NCI-H2107 treated with DMSO at 0.1 percent for 48 hours (cell line): ENCODE measurements around the gene MAP4K4.

ENCODE experiments used
- DNase-seq: peaks from one replicate; lab custom pipeline; 2025; ENCODE audit not compliant: unreplicated experiment; lab: John Stamatoyannopoulos, UW

Gene MAP4K4

DNA sequence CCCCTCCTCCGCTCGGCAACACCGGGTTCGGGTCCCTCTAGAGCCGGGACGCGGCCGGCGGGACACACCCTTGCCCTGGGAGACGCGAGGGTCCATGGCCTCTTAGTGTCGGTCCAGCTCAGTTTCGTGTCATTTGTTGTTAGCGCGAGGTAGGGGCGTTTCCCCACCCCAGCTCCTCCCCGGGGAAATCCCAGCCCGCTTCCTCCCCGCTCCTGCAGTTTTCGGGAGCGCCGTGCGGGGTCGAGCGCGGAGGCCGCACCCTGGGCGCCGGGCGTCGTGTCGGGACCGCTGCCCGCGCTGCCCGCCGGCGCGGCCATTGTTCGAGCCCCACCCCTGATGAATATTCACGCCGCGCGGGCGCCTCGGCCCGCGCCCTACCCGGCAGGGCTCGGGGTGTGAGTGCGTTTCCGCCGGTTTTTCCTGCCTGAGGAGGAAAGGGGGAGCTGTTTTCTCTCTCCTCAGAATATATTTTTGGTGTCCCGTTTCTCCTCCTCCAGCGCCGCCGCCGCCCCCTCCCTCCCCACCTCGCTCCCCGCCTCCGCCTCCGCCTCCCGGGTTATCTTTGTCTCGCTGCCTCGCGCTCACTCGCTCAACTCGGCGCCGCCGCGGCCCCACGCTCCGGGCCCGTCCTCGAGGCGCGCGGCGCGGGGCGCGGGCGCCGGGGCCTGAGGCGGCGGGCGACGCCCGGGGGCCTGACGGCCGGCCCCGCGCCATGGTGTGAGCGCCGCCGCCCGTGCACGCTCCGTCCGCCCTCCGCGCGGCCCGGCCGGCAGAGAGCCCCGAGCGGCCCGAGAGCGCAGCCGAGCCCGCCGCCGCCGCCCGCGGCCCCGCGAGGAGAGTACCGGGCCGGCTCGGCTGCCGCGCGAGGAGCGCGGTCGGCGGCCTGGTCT lies at the start of gene MAP4K4:
Gene MAP4K4 (plus strand): TSS at position 584 of the 890 bp plus-strand sequence. CDS start 374 bp downstream, outside the sequence.
- peak; percentile 42 for DNase-seq

DNA sequence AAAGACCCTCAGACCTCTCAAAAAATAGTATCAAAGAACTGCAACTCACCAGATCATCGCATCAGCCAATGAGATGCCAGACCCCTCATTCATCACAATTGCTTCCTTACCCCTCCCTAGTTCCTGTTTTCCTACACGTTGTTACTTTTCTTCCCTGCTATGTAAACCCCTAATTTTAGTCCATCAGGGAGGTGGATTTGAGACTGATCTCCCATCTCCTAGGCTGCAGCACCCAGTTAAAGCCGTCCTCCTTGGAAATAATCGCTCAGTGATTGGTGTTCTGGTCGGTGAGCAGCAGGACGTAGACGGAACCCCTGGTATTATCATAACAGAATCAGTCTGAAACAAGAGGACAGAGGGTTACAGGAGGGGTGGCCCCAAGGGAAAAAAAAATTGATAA lies 44.0 kb upstream of the MAP4K4 start:
- no peak for DNase-seq

DNA sequence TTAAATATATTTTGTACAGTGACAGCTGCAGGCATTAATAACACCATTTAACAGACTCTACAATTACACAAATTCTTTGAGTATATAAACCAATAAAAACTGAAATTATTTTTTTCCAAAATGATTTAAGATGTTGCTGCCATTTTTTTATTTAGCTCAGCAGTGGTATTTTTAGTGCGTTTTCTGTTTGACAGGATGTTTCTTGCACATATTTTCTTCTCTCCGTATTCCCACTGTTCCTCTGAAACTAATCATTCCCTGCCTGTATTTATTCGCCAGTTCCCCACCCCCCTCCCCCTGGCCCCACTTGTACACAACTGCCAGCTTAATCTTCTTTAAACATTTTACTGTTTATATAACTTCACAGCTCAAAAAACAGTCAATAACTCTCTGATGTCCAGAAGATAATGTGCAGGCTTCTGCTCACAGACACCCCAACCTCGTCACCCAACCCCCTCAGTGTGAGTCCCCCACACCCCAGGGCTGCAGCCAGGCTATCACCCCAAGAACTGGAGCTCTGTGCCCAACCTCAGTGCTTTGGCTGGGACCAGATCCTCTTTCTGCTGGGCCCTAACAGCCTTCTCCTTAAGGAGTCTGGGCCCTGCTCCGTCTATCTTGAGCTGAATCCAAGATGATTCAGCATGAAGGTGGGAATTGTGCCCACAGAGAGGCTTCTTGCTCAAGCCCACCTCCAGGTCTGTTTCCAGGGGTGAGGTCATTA lies 41.6 kb upstream of the MAP4K4 start:
- DNase-seq: no peak

DNA sequence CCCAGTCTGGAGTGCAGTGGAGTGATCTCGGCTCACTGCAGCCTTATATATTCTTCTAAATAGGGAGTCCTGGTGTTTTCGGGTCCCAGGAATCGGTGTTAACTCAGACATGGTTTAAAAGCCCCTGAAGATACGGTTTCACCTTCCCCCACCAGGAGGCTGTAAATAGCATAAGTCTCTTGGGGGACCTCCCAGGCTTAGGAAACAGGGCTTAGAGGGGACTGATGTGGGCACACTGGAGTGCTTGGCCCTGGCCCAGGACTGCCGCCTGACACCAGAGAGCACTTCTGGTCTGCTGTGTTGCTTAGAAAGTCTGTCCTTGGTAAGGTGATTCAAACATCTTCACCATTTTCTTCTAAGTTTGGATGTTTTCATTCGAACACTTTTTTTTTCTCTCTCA lies 39.7 kb upstream of the MAP4K4 start:
- no peak for DNase-seq

DNA sequence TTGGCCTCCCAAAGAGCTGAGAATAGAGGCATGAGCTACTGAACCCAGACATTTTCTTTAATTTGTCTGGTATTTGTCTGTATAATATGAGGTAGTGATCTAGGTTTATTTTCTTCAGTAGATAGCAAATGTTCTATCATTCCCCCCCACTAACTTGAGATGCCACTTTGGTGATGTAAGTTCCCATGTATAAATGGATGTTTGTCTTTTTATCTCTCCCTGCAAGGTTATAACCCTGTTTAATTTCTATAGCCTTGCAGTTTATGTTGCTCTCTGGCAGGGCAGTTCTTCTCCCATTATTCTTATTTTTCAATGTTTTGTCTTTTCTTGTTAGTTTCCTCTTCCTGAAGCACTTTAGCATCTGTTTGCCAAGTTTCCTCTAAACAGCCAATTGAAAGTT lies 39.1 kb upstream of the MAP4K4 start:
- DNase-seq: no peak

DNA sequence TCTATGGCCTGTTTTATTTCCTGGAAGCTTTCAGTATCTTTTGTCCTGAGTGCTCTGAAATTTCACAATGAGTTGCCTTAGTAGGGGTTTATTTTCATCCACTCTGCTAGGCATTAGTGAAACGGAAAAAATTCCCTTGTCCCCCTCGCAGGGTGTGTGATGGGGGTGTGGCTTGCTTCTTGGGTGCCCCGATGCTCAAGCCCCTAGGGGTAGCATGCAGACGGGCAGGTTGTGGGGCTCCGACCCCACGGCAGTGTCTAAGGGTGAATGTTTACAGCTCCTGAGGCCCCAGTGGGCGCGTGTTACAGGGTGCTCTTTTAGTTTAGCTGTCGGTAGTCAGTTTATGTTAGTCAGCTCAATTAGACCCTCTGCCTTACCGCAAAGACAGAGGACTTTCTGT lies 32.2 kb upstream of the MAP4K4 start:
- no peak for DNase-seq

DNA sequence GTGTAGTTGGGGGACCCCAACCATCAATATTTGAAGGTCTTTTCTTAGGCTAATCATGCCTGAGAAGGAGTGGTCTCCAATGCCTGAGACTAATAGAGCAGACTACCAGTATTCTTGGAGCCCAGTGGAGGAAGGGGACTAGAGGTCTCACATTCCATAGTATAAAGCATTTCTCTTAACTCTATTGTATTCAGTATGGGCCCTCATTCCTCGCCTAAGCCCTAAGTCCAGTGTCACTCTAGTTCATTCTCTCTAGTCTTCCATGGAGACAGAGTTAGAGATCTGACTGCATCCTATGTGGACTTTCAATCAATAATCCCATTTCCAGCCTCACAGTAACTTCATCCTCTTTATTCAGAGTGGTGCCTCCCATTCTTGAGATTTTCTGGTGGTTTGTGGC lies 29.7 kb upstream of the MAP4K4 start:
- no peak for DNase-seq

DNA sequence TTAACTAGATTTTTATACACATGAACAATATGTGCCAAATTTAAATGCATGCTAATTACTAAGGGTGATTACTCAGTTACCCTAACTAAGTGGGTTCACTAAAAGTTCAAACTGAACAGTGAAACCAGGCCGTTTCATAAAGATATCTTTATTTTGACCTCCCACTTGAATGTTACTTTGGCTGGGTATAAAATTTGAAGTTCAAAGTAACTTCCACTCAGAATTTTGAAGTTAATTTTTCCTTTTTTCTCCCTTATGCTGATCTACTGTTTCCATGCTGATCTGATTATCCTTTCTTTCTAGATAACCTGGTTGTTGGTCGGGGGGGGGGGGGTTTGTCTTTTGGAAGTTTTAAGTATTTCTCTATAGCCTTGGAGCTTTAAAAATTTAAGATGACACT lies 25.5 kb upstream of the MAP4K4 start:
- DNase-seq: no peak

DNA sequence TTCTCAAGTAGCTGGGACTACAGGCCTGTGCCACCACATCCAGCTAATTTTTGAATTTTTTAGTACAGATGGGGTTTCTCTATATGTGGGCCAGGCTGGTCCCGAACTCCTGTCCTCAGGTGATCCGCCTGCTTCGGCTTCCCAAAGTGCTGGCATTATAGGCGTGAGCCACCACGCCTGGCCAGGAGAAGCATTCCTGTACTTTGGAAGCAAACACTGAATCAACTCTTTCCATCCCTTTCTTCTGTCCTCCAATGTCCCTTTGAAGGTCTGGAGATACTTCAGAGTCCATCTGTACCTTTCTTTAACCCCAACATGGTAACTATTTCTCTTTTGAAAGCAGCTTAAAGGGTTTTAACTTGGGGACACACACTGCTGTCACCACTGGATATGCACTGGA lies 23.6 kb upstream of the MAP4K4 start:
- no peak for DNase-seq

DNA sequence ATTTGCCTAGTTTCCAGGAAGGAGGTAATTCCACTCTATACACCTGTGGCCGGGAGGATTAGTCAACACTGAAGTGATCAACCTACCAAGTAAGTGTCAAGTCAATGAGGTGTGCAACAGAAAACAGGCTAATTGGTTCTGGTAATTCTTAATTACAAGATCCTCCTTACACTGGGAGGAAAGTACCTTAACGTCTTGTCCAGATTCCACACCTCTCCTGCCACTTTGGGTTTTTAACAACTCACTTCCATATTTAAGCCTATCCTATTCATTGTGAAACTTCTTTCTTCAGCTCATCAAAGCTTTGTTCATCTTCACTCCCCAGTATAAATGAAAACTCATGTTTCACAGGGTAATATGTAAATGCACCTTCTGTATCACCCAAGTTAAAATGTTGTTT lies 22.0 kb upstream of the MAP4K4 start:
- no peak for DNase-seq

DNA sequence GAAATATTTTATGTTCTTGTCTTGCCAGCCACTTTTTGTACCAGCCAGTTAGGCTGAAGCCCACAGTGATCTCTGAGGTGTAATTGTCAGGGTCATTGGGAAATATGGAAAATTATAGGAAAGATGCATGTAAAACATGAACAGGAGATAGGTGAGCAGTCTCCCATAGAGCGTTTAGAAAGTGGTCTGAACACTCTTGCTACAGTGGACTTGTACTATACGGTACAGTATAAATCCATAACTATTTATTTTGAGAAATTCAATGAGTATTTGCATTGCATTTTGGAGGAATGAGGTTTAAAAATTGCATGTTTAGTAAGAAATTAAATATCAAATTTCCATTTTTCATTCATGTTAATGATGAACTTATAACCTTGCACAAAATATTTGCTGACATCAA lies 20.8 kb upstream of the MAP4K4 start:
- DNase-seq: no peak

DNA sequence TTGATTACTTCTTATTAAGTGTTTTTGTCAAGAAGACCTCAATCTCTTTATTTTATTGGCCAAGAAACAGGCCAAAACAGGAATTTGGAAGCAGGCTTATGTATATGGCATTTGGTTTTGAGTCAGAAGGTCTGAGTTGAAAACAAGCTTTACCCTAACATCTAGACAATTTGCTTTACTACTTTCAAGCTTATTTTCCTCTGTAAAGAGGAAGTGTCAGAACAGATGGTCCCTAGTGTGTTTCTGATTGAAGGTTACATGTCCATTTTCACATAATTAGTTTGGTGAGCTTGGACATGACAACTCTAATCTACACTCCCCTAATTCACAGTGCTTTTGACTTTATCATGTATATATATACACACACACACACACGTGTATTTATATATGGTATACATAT lies 19.8 kb upstream of the MAP4K4 start:
- DNase-seq: no peak

DNA sequence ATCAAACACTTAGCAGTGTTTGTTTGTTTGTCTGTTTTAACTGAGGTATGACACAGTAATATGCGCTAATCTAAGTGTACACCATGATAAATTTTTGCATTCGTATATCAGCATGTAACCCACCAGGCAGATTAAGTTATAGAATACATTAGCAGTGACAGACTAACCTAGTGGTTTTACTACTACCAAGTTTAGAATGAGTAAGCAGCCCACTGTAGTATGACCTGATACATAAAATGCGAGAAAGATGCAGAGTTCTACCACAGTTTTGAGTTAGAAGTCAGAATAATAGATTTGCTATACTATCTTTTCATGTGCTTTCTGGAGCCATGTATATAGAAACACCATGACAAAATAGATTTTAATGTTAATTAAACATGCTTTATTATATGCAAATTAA lies 19.1 kb upstream of the MAP4K4 start:
- DNase-seq: no peak

DNA sequence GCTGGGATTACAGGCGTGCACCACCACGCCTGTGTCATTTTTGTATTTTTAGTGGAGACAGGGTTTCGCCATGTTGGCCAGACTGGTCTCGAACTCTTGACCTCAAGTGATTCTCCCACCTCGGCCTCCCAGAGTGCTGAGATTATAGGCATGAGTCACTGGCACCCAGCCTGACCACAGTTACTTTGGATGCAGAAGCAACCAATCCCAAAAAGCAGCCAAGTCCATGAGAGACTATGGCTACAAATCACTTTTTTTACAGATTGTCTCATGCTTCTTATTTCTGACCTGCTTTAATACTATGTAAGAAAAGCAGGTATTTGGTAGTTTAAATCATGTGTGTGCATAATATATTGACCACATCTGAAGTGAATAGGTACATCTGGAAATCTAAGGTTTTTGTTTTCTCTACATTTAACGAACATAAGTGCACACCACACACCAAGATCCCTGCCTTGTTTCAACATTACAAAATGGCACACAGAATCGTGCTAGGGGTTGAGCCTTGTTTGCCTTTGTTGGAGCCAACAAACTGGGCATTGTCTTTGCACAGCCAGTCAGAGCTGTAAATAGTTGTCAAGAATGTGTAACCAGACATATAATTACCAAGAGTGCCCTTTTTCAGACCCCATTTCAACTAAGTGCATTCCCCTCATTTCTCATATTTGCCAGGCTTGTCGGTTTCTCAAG lies 18.3 kb upstream of the MAP4K4 start:
- DNase-seq: no peak

DNA sequence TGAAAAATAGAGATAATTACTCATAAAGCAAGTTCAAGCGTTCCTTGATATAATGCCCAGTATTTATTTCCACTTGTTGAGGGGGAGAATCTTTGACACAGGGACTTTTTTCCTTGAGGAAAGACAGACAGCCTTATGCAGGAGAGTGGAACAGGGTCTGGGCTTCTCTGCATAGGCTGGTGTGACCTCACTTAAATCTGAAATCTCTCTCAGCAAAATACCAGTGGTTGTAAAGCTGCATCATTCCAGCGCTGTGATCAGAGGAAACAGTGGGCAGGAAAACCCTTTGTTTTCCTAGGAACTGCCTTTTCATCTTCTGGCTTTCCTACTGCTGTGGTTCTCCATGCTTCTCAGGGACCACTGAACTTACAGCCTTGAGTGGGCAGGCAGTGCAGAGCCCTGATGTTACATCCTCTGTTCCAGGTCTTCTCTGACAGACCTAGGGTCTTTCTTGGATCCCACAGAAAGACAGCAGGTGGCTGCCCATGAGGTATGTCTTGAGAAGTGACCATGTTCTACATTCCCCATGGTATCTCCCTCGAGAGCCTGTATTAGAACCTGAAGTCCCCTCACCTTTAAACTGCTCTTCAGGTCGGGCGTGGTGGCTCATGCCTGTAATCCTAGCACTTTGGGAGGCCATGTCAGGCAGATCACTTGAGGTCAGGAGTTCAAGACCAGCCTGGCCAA lies 17.6 kb upstream of the MAP4K4 start:
- DNase-seq: no peak

DNA sequence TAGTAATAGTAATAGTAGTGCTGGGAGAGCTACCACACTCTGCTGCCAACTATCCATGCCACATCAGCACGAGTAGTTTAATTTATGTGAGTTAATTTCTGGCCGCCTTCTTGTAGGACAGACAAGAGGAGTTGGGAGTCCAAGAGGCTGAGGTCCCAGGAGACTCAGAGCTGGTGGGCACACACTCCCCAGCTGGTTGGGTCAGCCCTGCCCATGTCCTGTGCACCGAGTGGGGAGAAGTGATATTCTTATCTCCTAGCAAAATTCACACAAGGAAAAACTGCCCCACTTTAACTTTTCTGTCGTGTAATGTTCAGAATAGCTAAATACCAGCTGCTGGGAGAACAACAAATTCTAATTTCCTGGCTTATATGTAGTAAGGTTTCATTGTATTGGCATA lies 15.2 kb upstream of the MAP4K4 start:
- DNase-seq: no peak

DNA sequence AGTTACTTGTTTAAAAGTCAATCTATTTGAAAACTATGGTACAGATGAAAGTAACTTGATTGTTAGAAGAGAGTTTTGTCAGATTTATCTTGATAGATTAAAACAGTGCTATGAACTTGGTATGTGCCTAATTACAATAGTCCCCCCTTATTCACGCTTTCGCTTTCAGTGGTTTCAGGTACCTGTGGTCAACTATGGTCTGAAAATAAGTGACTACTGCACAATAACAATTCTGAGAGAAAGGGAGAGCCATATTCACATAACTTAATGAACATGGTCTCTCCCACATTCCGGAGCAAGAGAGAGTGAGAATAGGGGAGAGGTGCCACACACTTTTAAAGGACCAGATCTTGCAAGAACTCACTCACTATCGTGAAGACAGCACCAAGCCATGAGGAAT lies 13.2 kb upstream of the MAP4K4 start:
- DNase-seq: no peak

DNA sequence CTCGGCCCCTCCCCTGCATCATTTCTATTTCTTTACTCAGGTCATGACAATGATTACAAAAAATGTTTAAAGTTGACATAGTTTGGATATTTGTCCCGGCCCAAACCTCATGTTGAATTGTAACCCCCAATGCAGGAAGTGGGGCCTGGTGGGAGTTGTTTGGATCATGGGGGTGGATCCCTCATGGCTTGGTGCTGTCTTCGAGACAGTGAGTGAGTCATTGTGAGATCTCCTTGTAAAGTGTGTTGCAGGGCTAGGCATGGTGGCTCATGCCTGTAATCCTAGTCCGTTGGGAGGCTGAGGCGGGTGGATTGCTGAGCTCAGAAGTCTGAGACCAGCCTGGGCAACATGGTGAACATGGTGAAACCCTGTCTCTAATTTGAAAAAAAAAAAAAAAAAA lies 9.2 kb upstream of the MAP4K4 start:
- no peak for DNase-seq

DNA sequence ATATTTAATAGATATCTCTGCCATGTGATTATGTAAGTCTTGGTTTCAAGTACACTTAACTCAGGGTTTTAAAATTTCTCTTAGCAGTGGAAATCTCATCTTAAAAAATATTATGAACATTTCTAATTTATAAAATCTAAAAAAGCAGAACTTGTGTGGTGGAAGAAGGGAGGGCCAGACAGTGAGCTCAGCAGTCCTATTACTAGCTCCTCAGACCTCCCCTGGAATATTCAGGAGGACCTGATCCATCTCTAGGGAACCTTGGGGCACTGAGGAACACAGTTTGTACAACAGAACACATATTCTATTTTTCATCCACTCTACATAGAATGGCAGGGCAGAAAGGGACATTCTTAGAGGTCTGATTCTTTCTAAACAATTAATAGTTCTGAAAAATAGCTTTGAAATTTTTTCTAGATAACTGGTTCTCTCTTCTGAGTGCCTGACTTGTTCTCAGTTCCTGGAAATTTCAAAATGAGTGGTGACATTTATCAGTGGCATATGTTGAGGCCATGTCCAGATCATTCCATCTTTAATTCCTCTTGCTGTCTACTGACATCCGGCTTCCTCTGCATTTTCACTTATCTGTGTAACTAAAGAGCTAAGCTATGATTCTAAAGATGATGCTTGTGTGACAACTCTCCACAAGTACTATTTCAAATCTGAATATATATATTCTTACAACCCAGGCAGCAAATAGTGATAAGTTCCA lies 8.2 kb upstream of the MAP4K4 start:
- DNase-seq: no peak

DNA sequence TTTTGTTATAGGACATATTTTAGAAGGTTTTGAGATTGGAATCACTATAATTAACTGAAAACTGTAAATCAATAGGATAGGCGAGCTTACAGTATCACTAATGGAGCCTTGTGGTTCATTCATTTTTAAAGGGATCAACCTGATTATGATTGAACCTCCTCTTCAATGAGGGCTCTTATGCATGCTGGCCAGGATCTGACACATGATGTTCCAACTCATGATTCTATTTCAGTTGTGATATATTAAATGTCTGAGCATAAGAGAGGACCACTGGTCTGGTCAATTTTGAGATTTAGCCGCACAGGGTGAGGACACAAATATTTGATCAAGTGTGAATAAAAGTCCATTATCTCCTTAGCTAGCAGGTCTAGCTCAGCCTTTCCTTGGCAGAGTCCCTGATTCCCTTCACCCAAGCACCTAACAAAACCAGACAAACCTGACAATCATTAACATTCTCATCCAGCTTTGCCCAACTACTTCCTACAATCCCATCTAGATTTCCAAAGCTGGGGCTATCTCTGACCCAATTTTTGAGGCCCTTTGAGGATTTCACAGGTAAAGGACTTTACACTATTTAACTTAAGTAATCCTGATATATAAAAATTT lies 6.9 kb upstream of the MAP4K4 start:
- DNase-seq: no peak
